ENCODE results near the gene KISS1. TPM values are rescaled to one million over a fixed set of nuclear protein-coding genes. Genes with fewer than 3 reads are reported as not detected.

The KISS1 gene
- total and polyA plus RNA-seq, 4 donors = 0.25 to 3.4 TPM; not detected in 2

- H3K27me3 ChIP-seq (ENCODE audit: control insufficient read depth in 3 of 3, insufficient read depth in 3 of 3, low read length in 2 of 3) = no peaks in the 10 kb centered on the region
- DNase-seq (no peak), ATAC-seq (ENCODE audit: insufficient read depth, low FRiP score) (no peak)
- peaks cover 0 to 5% (median 0%) of the 10 kb centered on the region in 4 donors for H3K36me3 ChIP-seq (ENCODE audit: control insufficient read depth in 4 of 4, insufficient read depth in 4 of 4, low read length in 4 of 4)
- WGBS, 2 donors = 45 to 58% methylated on average over 2 of the region's 2 CpGs
- H3K9ac ChIP-seq (ENCODE audit: insufficient read depth in 1 of 2, low read length in 2 of 2) = no peak overlapping the region
- no peak overlapping the region for H3K27ac ChIP-seq (ENCODE audit: low read depth in 1 of 2, low read length in 1 of 2)
- no peak for TF ChIP-seq CTCF (IDR thresholded peaks at IDR 0.05; ENCODE audit: control extremely low read depth, extremely low read depth)
- peaks cover 0 to 4% (median 0%) of the 10 kb centered on the region in 5 donors for H3K4me1 ChIP-seq (ENCODE audit: control insufficient read depth in 5 of 5, insufficient read depth in 5 of 5, low read length in 5 of 5)
- no peak overlapping the region for H3K4me3 ChIP-seq
- peaks cover 0 to 2% (median 0%) of the 10 kb centered on the region in 4 donors for H3K9me3 ChIP-seq (ENCODE audit: control insufficient read depth in 4 of 4, insufficient read depth in 3 of 4, low read length in 3 of 4)
These were observed 22.3 kb upstream of the KISS1 start for GRCh38 chr1:204218552-204218951.

- no peak overlapping the region for H3K9ac ChIP-seq (ENCODE audit: insufficient read depth in 1 of 2, low read length in 2 of 2)
- peaks cover 0 to 4% (median 0%) of the 10 kb centered on the region in 5 donors for H3K4me1 ChIP-seq (ENCODE audit: control insufficient read depth in 5 of 5, insufficient read depth in 5 of 5, low read length in 5 of 5)
- peaks cover 0 to 2% (median 0%) of the 10 kb centered on the region in 4 donors for H3K9me3 ChIP-seq (ENCODE audit: control insufficient read depth in 4 of 4, insufficient read depth in 3 of 4, low read length in 3 of 4)
- no peak for TF ChIP-seq CTCF (IDR thresholded peaks at IDR 0.05; ENCODE audit: control extremely low read depth, extremely low read depth)
- ATAC-seq (ENCODE audit: insufficient read depth, low FRiP score) (no peak), DNase-seq (no peak)
- no peaks in the 10 kb centered on the region for H3K27me3 ChIP-seq (ENCODE audit: control insufficient read depth in 3 of 3, insufficient read depth in 3 of 3, low read length in 2 of 3)
- no peak overlapping the region for H3K4me3 ChIP-seq
- no peak overlapping the region for H3K27ac ChIP-seq (ENCODE audit: low read depth in 1 of 2, low read length in 1 of 2)
- peaks cover 0 to 5% (median 0%) of the 10 kb centered on the region in 4 donors for H3K36me3 ChIP-seq (ENCODE audit: control insufficient read depth in 4 of 4, insufficient read depth in 4 of 4, low read length in 4 of 4)
- WGBS, 2 donors = 67 to 69% methylated on average over 4 of the region's 4 CpGs
These were observed 21.3 kb upstream of the KISS1 start for GRCh38 chr1:204217648-204218000.

- no peak for ATAC-seq (ENCODE audit: insufficient read depth, low FRiP score)
- TF ChIP-seq CTCF (IDR thresholded peaks at IDR 0.05; ENCODE audit: control extremely low read depth, extremely low read depth) = no peak
- 86 to 88% methylated on average over 11 of the region's 11 CpGs for WGBS, 2 donors
These were observed 20.8 kb upstream of the KISS1 start for GRCh38 chr1:204216880-204217647.

More at GRCh38 chr1:204216880-204217647, 20.8 kb upstream of the KISS1 start:
- no peak for DNase-seq
- peaks cover 0 to 4% (median 0%) of the 10 kb centered on the region in 5 donors for H3K4me1 ChIP-seq (ENCODE audit: control insufficient read depth in 5 of 5, insufficient read depth in 5 of 5, low read length in 5 of 5)
- H3K4me3 ChIP-seq = no peak overlapping the region
- H3K27me3 ChIP-seq (ENCODE audit: control insufficient read depth in 3 of 3, insufficient read depth in 3 of 3, low read length in 2 of 3) = no peaks in the 10 kb centered on the region
- H3K9ac ChIP-seq (ENCODE audit: insufficient read depth in 1 of 2, low read length in 2 of 2) = no peak overlapping the region
- peaks cover 0 to 2% (median 0%) of the 10 kb centered on the region in 4 donors for H3K36me3 ChIP-seq (ENCODE audit: control insufficient read depth in 4 of 4, insufficient read depth in 4 of 4, low read length in 4 of 4)
- no peak overlapping the region for H3K27ac ChIP-seq (ENCODE audit: low read depth in 1 of 2, low read length in 1 of 2)
- H3K9me3 ChIP-seq (ENCODE audit: control insufficient read depth in 4 of 4, insufficient read depth in 3 of 4, low read length in 3 of 4) = peaks cover 0 to 2% (median 0%) of the 10 kb centered on the region in 4 donors

All from lung (tissue), 12 donors.